ENCODE data around the gene SLC35D2.
A peak's percentile ranks its signal among the peaks of the same experiment; 100 is the strongest.
"Not testable (repeated sequence)": the region's sequence is repeated elsewhere in the genome, so short reads cannot be mapped to it uniquely, and the experiment has no call there.

The SLC35D2 gene

GRCh38 chr9:96323169-96323568 is 60.3 kb downstream of the SLC35D2 start:
- H3K9me3 ChIP-seq (ENCODE audit: control insufficient read depth, insufficient read depth, low read length), result no peaks in the 10 kb centered on the region
- no peak overlapping the region for H3K27ac ChIP-seq (ENCODE audit: low read depth, low read length)
- H3K36me3 ChIP-seq (ENCODE audit: control insufficient read depth, insufficient read depth, low read length), result no peaks in the 10 kb centered on the region
- no peaks in the 10 kb centered on the region for H3K27me3 ChIP-seq (ENCODE audit: control insufficient read depth, insufficient read depth, low read length)
- H3K4me1 ChIP-seq (ENCODE audit: control insufficient read depth, insufficient read depth, low read length), result peaks cover 16% of the 10 kb centered on the region
- no peak overlapping the region for H3K4me3 ChIP-seq (ENCODE audit: low read depth, low read length)
- no peak overlapping the region for H3K9ac ChIP-seq (ENCODE audit: low read depth, low read length)

- H3K27ac ChIP-seq (ENCODE audit: low read depth, low read length); H3K4me3 ChIP-seq (ENCODE audit: low read depth, low read length); H3K36me3 ChIP-seq (ENCODE audit: control insufficient read depth, insufficient read depth, low read length); H3K9me3 ChIP-seq (ENCODE audit: control insufficient read depth, insufficient read depth, low read length); H3K9ac ChIP-seq (ENCODE audit: low read depth, low read length); H3K27me3 ChIP-seq (ENCODE audit: control insufficient read depth, insufficient read depth, low read length): not testable (repeated sequence)
- peaks cover 16% of the 10 kb centered on the region for H3K4me1 ChIP-seq (ENCODE audit: control insufficient read depth, insufficient read depth, low read length)
Measured at GRCh38 chr9:96322736-96323135, 60.8 kb downstream of the SLC35D2 start.

- H3K27ac ChIP-seq (ENCODE audit: low read depth, low read length); H3K36me3 ChIP-seq (ENCODE audit: control insufficient read depth, insufficient read depth, low read length); H3K9ac ChIP-seq (ENCODE audit: low read depth, low read length); H3K4me3 ChIP-seq (ENCODE audit: low read depth, low read length); H3K9me3 ChIP-seq (ENCODE audit: control insufficient read depth, insufficient read depth, low read length); H3K27me3 ChIP-seq (ENCODE audit: control insufficient read depth, insufficient read depth, low read length): not testable (repeated sequence)
- H3K4me1 ChIP-seq (ENCODE audit: control insufficient read depth, insufficient read depth, low read length), result peaks cover 17% of the 10 kb centered on the region
Measured at GRCh38 chr9:96322210-96322609, 61.3 kb downstream of the SLC35D2 start.

- H3K4me3 ChIP-seq (ENCODE audit: low read depth, low read length), result no peak overlapping the region
- H3K9me3 ChIP-seq (ENCODE audit: control insufficient read depth, insufficient read depth, low read length), result no peaks in the 10 kb centered on the region
- peak overlapping the region; percentile 52 for H3K27ac ChIP-seq (ENCODE audit: low read depth, low read length)
- H3K4me1 ChIP-seq (ENCODE audit: control insufficient read depth, insufficient read depth, low read length), result peaks cover 19% of the 10 kb centered on the region
- H3K36me3 ChIP-seq (ENCODE audit: control insufficient read depth, insufficient read depth, low read length), result no peaks in the 10 kb centered on the region
- no peaks in the 10 kb centered on the region for H3K27me3 ChIP-seq (ENCODE audit: control insufficient read depth, insufficient read depth, low read length)
- H3K9ac ChIP-seq (ENCODE audit: low read depth, low read length), result no peak overlapping the region
Measured at GRCh38 chr9:96321515-96321914, 62.0 kb downstream of the SLC35D2 start.

GRCh38 chr9:96320749-96321280 is 62.7 kb downstream of the SLC35D2 start:
- Histone ChIP-seq H3K27me3 (ENCODE audit: control insufficient read depth, insufficient read depth, low read length) (no peaks in the 10 kb centered on the region), H3K9me3 (ENCODE audit: control insufficient read depth, insufficient read depth, low read length) (no peaks in the 10 kb centered on the region), H3K4me3 (ENCODE audit: low read depth, low read length) (no peak overlapping the region), H3K9ac (ENCODE audit: low read depth, low read length) (no peak overlapping the region), H3K27ac (ENCODE audit: low read depth, low read length) (peak overlapping the region; percentile 52), H3K4me1 (ENCODE audit: control insufficient read depth, insufficient read depth, low read length) (peaks cover 19% of the 10 kb centered on the region), H3K36me3 (ENCODE audit: control insufficient read depth, insufficient read depth, low read length) (no peaks in the 10 kb centered on the region)

- Histone ChIP-seq H3K27me3 (ENCODE audit: control insufficient read depth, insufficient read depth, low read length) (no peaks in the 10 kb centered on the region), H3K9me3 (ENCODE audit: control insufficient read depth, insufficient read depth, low read length) (no peaks in the 10 kb centered on the region; the same call in 1 of the 2 replicates), H3K4me1 (ENCODE audit: control insufficient read depth, insufficient read depth, low read length) (peaks cover 19% of the 10 kb centered on the region), H3K36me3 (ENCODE audit: control insufficient read depth, insufficient read depth, low read length) (no peaks in the 10 kb centered on the region), H3K4me3 (ENCODE audit: low read depth, low read length) (no peak overlapping the region), H3K9ac (ENCODE audit: low read depth, low read length) (no peak overlapping the region), H3K27ac (ENCODE audit: low read depth, low read length) (no peak overlapping the region)
Measured at GRCh38 chr9:96318921-96319565, 64.5 kb downstream of the SLC35D2 start.

- H3K9me3 ChIP-seq (ENCODE audit: control insufficient read depth, insufficient read depth, low read length), result peaks cover 7% of the 10 kb centered on the region; the same call in 1 of the 2 replicates
- peaks cover 19% of the 10 kb centered on the region for H3K4me1 ChIP-seq (ENCODE audit: control insufficient read depth, insufficient read depth, low read length)
- H3K36me3 ChIP-seq (ENCODE audit: control insufficient read depth, insufficient read depth, low read length), result no peaks in the 10 kb centered on the region
- no peak overlapping the region for H3K9ac ChIP-seq (ENCODE audit: low read depth, low read length)
- no peaks in the 10 kb centered on the region for H3K27me3 ChIP-seq (ENCODE audit: control insufficient read depth, insufficient read depth, low read length)
- H3K27ac ChIP-seq (ENCODE audit: low read depth, low read length), result no peak overlapping the region
- H3K4me3 ChIP-seq (ENCODE audit: low read depth, low read length), result no peak overlapping the region
Measured at GRCh38 chr9:96317335-96317980, 66.1 kb downstream of the SLC35D2 start.

- no peak overlapping the region for H3K9ac ChIP-seq (ENCODE audit: low read depth, low read length)
- peaks cover 15% of the 10 kb centered on the region; the same call in 1 of the 2 replicates for H3K9me3 ChIP-seq (ENCODE audit: control insufficient read depth, insufficient read depth, low read length)
- H3K4me3 ChIP-seq (ENCODE audit: low read depth, low read length), result no peak overlapping the region
- no peaks in the 10 kb centered on the region for H3K4me1 ChIP-seq (ENCODE audit: control insufficient read depth, insufficient read depth, low read length)
- no peaks in the 10 kb centered on the region for H3K27me3 ChIP-seq (ENCODE audit: control insufficient read depth, insufficient read depth, low read length)
- no peaks in the 10 kb centered on the region for H3K36me3 ChIP-seq (ENCODE audit: control insufficient read depth, insufficient read depth, low read length)
- H3K27ac ChIP-seq (ENCODE audit: low read depth, low read length), result no peak overlapping the region
Measured at GRCh38 chr9:96309850-96310249, 73.7 kb downstream of the SLC35D2 start.

GRCh38 chr9:96306958-96307357 is 76.6 kb downstream of the SLC35D2 start:
- not testable (repeated sequence) for H3K9ac ChIP-seq (ENCODE audit: low read depth, low read length); H3K4me1 ChIP-seq (ENCODE audit: control insufficient read depth, insufficient read depth, low read length); H3K9me3 ChIP-seq (ENCODE audit: control insufficient read depth, insufficient read depth, low read length); H3K36me3 ChIP-seq (ENCODE audit: control insufficient read depth, insufficient read depth, low read length); H3K4me3 ChIP-seq (ENCODE audit: low read depth, low read length); H3K27me3 ChIP-seq (ENCODE audit: control insufficient read depth, insufficient read depth, low read length); H3K27ac ChIP-seq (ENCODE audit: low read depth, low read length)

GRCh38 chr9:96305171-96305570 is 78.3 kb downstream of the SLC35D2 start:
- Histone ChIP-seq H3K27me3 (ENCODE audit: control insufficient read depth, insufficient read depth, low read length) (no peaks in the 10 kb centered on the region), H3K4me1 (ENCODE audit: control insufficient read depth, insufficient read depth, low read length) (no peaks in the 10 kb centered on the region), H3K27ac (ENCODE audit: low read depth, low read length) (no peak overlapping the region), H3K36me3 (ENCODE audit: control insufficient read depth, insufficient read depth, low read length) (no peaks in the 10 kb centered on the region), H3K9ac (ENCODE audit: low read depth, low read length) (no peak overlapping the region), H3K4me3 (ENCODE audit: low read depth, low read length) (no peak overlapping the region), H3K9me3 (ENCODE audit: control insufficient read depth, insufficient read depth, low read length) (no peaks in the 10 kb centered on the region)

- no peaks in the 10 kb centered on the region for H3K4me1 ChIP-seq (ENCODE audit: control insufficient read depth, insufficient read depth, low read length)
- H3K9me3 ChIP-seq (ENCODE audit: control insufficient read depth, insufficient read depth, low read length), result no peaks in the 10 kb centered on the region
- no peak overlapping the region for H3K4me3 ChIP-seq (ENCODE audit: low read depth, low read length)
- no peak overlapping the region for H3K27ac ChIP-seq (ENCODE audit: low read depth, low read length)
- H3K9ac ChIP-seq (ENCODE audit: low read depth, low read length), result no peak overlapping the region
- no peaks in the 10 kb centered on the region for H3K27me3 ChIP-seq (ENCODE audit: control insufficient read depth, insufficient read depth, low read length)
- H3K36me3 ChIP-seq (ENCODE audit: control insufficient read depth, insufficient read depth, low read length), result no peaks in the 10 kb centered on the region
Measured at GRCh38 chr9:96304230-96304629, 79.3 kb downstream of the SLC35D2 start.

Measured in HUES48 (cell line).